Colonic mucosa (tissue), 4 donors: ENCODE results near the gene OR2J2. TPM values are rescaled to one million over a fixed set of nuclear protein-coding genes. Genes with fewer than 3 reads are reported as not detected.
"Not testable (repeated sequence)": the region's sequence is repeated elsewhere in the genome, so short reads cannot be mapped to it uniquely, and the experiment has no call there.

Source experiments
- DNase-seq: peaks from one replicate; pipeline ENCODE4 v3.0.0-alpha.2; 2020
- H3K27ac ChIP-seq: fragments of 200-600 bp; one replicate; pipeline ENCODE4 v1.8.0; 2021
- H3K27me3 ChIP-seq: fragments of 200-600 bp; one replicate; pipeline ENCODE4 v1.8.0; 2021
- H3K36me3 ChIP-seq: fragments of 200-600 bp; one replicate; pipeline ENCODE4 v1.8.0; 2021
- H3K4me1 ChIP-seq: fragments of 200-600 bp; one replicate; pipeline ENCODE4 v1.8.0; 2021; ENCODE audit warnings: mild to moderate bottlenecking
- H3K4me3 ChIP-seq: fragments of 200-600 bp; one replicate; pipeline ENCODE4 v1.8.0; 2021
- H3K9ac ChIP-seq, 2 donors: one replicate each; pipeline ENCODE4 v1.7.0; 2013; ENCODE audit warnings: control low read depth in 2 of 2, low read depth in 2 of 2, low read length in 2 of 2
- H3K9me3 ChIP-seq: fragments of 200-600 bp; one replicate; pipeline ENCODE4 v1.8.0; 2021
- CTCF ChIP-seq: fragments of 200-600 bp; IDR thresholded peaks from one replicate; pipeline ENCODE4 v1.8.0; 2022; ENCODE audit warnings: antibody characterized with exemption, mild to moderate bottlenecking
- intact Hi-C: fragments of 100-400 bp; cut with DNase I; formaldehyde crosslinking; loops from one replicate; pipeline ENCODE4 v1.14.1; 2022
- total RNA-seq, 2 donors: library from RNA; stranded (reverse); fragmentation: NEBNext Ultra II Directional in 1 of 2; extraction: Animal tissue kit (Norgen Biotek cat#: 25700) in 1 of 2; gene quantifications; one replicate each; pipeline ENCODE4 v1.2.1, GENCODE V29; 2021
- donor health status: healthy.
- donor health status: DM: no; HTN: no; CAD: no.
- donor health status: DM: no; HTN: no; CAD: no.

Gene OR2J2
- total RNA-seq, 2 donors from 2014 or later = not detected

- no peak overlapping the region for H3K4me3 ChIP-seq
Observed at GRCh38 chr6:29141606-29142005, 29.1 kb upstream of the OR2J2 start.

GRCh38 chr6:29142309-29142708 lies 28.4 kb upstream of the OR2J2 start:
- Histone ChIP-seq H3K9me3 (no peaks in the 10 kb centered on the region), H3K9ac (no peak overlapping the region), H3K27ac (no peak overlapping the region), H3K36me3 (no peaks in the 10 kb centered on the region), H3K4me3 (no peak overlapping the region), H3K4me1 (no peaks in the 10 kb centered on the region), H3K27me3 (no peaks in the 10 kb centered on the region)
- intact Hi-C loops = no loop called here
- no peak for TF ChIP-seq CTCF
- DNase-seq = no peak

More at GRCh38 chr6:29141606-29142005, 29.1 kb upstream of the OR2J2 start:
- no peak for TF ChIP-seq CTCF
- Histone ChIP-seq H3K9me3 (no peaks in the 10 kb centered on the region), H3K4me1 (no peaks in the 10 kb centered on the region), H3K27me3 (no peaks in the 10 kb centered on the region), H3K27ac (no peak overlapping the region), H3K9ac (no peak overlapping the region), H3K36me3 (no peaks in the 10 kb centered on the region)
- DNase-seq = no peak
- intact Hi-C loops = no loop called here

GRCh38 chr6:29146179-29146578 lies 24.5 kb upstream of the OR2J2 start:
- Histone ChIP-seq H3K27me3 (no peaks in the 10 kb centered on the region), H3K9me3 (no peaks in the 10 kb centered on the region), H3K27ac (no peak overlapping the region), H3K4me1 (no peaks in the 10 kb centered on the region), H3K4me3 (no peak overlapping the region), H3K36me3 (no peaks in the 10 kb centered on the region), H3K9ac (no peak overlapping the region)
- intact Hi-C loops = no loop called here
- DNase-seq = no peak
- no peak for TF ChIP-seq CTCF

GRCh38 chr6:29147074-29147473 lies 23.6 kb upstream of the OR2J2 start:
- H3K4me1 ChIP-seq = no peaks in the 10 kb centered on the region
- no peak overlapping the region for H3K9ac ChIP-seq
- H3K4me3 ChIP-seq = no peak overlapping the region
- TF ChIP-seq CTCF = no peak
- H3K27ac ChIP-seq = no peak overlapping the region
- H3K27me3 ChIP-seq = no peaks in the 10 kb centered on the region
- H3K36me3 ChIP-seq = no peaks in the 10 kb centered on the region
- no peak for DNase-seq
- intact Hi-C loops = no loop called here
- H3K9me3 ChIP-seq = no peaks in the 10 kb centered on the region

- DNase-seq, H3K27ac ChIP-seq, H3K9me3 ChIP-seq, H3K9ac ChIP-seq, intact Hi-C loops, H3K4me3 ChIP-seq, H3K36me3 ChIP-seq, H3K4me1 ChIP-seq, H3K27me3 ChIP-seq: not testable (repeated sequence)
Observed at GRCh38 chr6:29149444-29149843, 21.3 kb upstream of the OR2J2 start.

GRCh38 chr6:29153083-29153482 lies 17.6 kb upstream of the OR2J2 start:
- H3K36me3 ChIP-seq = no peaks in the 10 kb centered on the region
- DNase-seq = no peak
- H3K9ac ChIP-seq = no peak overlapping the region
- no peak for TF ChIP-seq CTCF
- intact Hi-C loops = no loop called here
- no peaks in the 10 kb centered on the region for H3K4me1 ChIP-seq
- no peak overlapping the region for H3K27ac ChIP-seq
- H3K4me3 ChIP-seq = no peak overlapping the region
- no peaks in the 10 kb centered on the region for H3K27me3 ChIP-seq
- H3K9me3 ChIP-seq = no peaks in the 10 kb centered on the region

- H3K27me3 ChIP-seq, intact Hi-C loops: not testable (repeated sequence)
Observed at GRCh38 chr6:29155182-29155581, 15.5 kb upstream of the OR2J2 start.

GRCh38 chr6:29159922-29160321 lies 10.8 kb upstream of the OR2J2 start:
- intact Hi-C loops, H3K27me3 ChIP-seq, H3K4me3 ChIP-seq, H3K9me3 ChIP-seq, DNase-seq, H3K9ac ChIP-seq, H3K36me3 ChIP-seq, H3K4me1 ChIP-seq, H3K27ac ChIP-seq: not testable (repeated sequence)

More at GRCh38 chr6:29155182-29155581, 15.5 kb upstream of the OR2J2 start:
- H3K9me3 ChIP-seq, H3K4me3 ChIP-seq, DNase-seq, H3K4me1 ChIP-seq, H3K36me3 ChIP-seq, H3K27ac ChIP-seq, H3K9ac ChIP-seq: not testable (repeated sequence)

GRCh38 chr6:29165571-29165970 lies 5.1 kb upstream of the OR2J2 start:
- H3K9me3 ChIP-seq, H3K4me1 ChIP-seq, H3K27me3 ChIP-seq, intact Hi-C loops, H3K27ac ChIP-seq, H3K9ac ChIP-seq, H3K4me3 ChIP-seq, H3K36me3 ChIP-seq, DNase-seq: not testable (repeated sequence)
